Measurements from ENCODE around the gene AIFM3.

The AIFM3 gene

DNA sequence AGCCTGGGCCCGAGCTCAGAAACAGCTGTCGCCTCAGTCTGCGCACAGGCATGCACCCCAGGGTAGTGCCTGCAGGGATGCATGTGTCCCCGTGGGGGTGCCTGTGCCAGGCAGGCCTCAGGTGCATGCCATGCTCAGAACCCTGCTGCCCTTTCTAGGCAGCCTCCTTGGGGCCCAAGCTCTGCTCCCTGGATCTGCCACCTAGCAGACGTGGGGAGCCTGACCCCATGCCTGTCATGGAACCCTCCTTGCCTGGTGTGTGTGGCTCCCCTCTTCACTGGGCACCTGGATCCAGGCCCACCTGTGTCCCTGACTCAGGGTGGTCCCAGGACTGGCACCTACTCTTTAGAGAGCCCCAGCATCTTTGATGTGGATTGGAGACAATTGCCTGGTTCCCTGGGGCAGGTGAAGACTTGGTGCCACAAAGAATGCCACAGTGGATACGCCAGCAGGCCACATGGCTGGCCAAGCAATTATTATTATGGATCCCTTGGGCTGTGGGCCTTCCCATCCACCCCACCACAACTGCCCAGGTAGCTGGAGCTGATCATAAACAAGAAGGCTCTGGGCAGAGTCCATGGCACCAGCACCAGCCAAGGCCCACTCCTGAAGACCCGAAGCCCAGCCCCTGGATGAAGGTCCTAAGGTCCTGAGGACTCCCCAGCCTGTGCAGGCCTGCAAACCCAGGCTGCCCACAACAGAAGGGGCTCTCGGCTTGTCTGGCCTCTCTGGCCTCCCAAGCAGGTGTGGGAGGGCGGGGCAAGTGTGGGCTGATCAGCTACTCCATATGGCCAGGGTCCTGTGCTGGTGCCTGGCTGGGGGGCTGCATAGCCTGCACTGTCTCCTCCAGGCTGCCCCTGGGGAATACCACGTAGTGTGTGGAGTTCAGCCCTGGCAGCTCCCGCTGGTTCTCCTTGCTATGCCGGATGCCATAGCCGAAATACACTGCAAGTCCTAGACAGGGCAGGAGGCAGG lies 61.5 kb downstream of the AIFM3 start:
- no peak for DNase-seq
- ATAC-seq: no peak

DNA sequence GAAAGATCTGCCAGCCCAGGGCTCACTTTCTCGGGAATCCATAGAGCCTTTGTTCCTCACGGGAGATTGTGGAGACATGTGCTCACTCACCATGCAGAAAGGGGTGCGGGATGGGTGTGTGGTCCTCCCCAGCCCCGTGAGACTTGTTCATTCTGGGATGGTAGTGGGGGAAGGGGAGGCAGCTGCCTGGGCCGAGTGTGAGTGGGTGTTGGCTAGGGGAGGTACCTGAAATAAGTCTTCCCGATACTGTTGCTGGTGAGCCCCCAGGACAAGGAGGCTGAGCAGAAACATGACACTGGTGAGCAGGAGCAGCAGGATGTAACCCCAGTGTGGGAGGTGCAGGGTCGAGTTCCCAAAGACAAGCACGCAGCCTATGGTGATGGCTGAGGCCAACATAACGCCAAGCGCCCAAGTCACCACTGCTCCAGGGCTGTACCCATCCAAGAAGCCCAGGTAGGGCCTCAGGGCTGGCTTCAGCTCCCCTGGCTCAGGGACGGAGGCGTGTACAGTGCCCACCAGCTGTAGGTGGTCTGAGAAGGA lies 62.5 kb downstream of the AIFM3 start:
- DNase-seq: no peak
- no peak for ATAC-seq

DNA sequence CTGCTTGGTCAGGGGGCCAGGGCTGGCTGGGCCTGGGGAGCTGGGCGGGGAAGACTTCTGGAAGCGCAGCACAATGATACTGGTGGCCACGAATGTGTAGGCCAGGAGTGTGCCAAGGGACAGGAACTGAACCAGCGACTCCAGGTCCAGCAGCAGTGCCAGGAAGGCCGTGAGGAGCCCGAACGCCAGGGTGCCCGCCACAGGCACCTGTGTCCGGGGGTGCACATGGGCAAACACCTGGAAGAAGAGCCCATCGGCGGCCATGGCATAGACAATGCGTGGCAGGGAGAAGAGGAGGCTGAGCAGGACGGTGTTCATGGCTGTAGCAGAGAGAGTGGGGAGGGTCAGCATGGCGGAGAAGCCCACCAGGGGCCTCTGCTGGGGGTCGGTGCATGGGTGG lies 63.0 kb downstream of the AIFM3 start:
- ATAC-seq (no peak), DNase-seq (no peak)

Measured in stimulated activated naive CD8-positive, alpha-beta T cell treated with anti-CD3 and anti-CD28 coated beads, Interleukin-15, Interleukin-2, amounts not matched to agents 100 U/mL and 50 U/mL, for 24 hours (primary cell).